ENCODE measurements around the gene MAPKAPK5.

MAPKAPK5 gene

DNA sequence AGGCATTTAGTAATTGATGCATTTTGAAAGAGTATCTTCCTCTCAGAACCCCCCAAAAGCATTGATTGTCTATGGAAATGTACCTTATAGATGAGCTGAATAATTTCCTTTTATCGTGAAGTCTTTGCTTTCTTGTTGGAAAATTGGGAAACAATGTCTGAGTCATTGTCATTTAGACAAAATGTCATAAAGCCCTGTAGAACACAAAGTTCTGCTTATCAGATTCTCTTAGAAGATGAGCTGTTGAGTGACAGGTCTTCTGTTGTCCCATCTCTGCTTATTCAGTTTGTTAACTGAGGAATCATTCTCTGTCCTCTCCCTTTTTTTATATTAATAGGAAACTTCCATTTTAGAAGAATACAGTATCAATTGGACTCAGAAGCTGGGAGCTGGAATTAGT is 22.9 kb downstream of the MAPKAPK5 start:
- H3K4me3 ChIP-seq (ENCODE audit: control insufficient read depth, low read depth, low read length), result no peak overlapping the region
- TF ChIP-seq CTCF (IDR thresholded peaks at IDR 0.05; ENCODE audit: control insufficient read depth, insufficient read depth, low read depth, low read length, missing control alignments), result no peak
- DNase-seq (ENCODE audit: low read depth), result no peak

DNA sequence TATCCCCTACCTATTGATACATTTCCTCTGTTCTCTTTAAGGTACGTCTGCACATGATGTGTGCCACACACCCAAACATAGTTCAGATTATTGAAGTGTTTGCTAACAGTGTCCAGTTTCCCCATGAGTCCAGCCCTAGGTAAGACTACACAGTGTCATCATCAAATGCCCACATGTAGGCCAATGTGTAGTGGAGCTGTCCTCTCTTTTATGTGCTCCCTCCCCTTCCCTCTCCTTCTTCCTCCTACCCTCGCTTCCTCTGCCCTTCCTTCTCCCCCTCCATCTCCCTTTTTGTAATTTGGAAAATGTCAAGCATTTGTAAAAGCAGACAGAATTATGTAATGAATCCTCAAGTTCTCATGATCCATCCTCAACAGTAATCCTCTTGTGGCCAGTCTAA is 25.5 kb downstream of the MAPKAPK5 start:
- no peak for TF ChIP-seq CTCF (IDR thresholded peaks at IDR 0.05; ENCODE audit: control insufficient read depth, insufficient read depth, low read depth, low read length, missing control alignments)
- H3K4me3 ChIP-seq (ENCODE audit: control insufficient read depth, low read depth, low read length), result no peak overlapping the region
- DNase-seq (ENCODE audit: low read depth), result no peak

GRCh38 chr12:111868676-111869588 is 26.9 kb downstream of the MAPKAPK5 start:
- H3K4me3 ChIP-seq (ENCODE audit: control insufficient read depth, low read depth, low read length), result no peak overlapping the region
- DNase-seq (ENCODE audit: low read depth), result no peak

GRCh38 chr12:111869671-111870070 is 27.6 kb downstream of the MAPKAPK5 start:
- DNase-seq (ENCODE audit: low read depth), result no peak
- no peak for TF ChIP-seq CTCF (IDR thresholded peaks at IDR 0.05; ENCODE audit: control insufficient read depth, insufficient read depth, low read depth, low read length, missing control alignments)
- H3K4me3 ChIP-seq (ENCODE audit: control insufficient read depth, low read depth, low read length), result no peak overlapping the region

More at GRCh38 chr12:111868676-111869588, 26.9 kb downstream of the MAPKAPK5 start:
- TF ChIP-seq CTCF (IDR thresholded peaks at IDR 0.05; ENCODE audit: control insufficient read depth, insufficient read depth, low read depth, low read length, missing control alignments), result no peak

DNA sequence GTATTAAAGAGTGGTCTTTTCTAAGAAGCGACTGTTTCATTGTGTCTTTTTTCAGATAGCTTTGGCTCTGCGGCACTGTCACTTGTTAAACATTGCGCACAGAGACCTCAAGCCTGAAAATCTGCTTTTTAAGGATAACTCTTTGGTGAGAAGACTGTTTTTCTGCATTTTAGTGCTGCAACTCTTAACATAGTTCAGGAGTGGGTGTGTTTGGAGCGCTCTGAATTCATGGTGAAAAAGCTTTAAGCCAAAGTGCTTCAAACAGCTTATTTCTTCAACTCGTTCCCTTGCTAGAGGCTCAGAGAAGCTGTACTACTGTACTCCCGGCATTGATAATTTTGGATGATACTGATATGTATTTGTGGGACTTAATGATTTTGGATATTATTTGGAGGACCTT is 28.2 kb downstream of the MAPKAPK5 start:
- DNase-seq (ENCODE audit: low read depth), result no peak
- H3K4me3 ChIP-seq (ENCODE audit: control insufficient read depth, low read depth, low read length), result no peak overlapping the region
- TF ChIP-seq CTCF (IDR thresholded peaks at IDR 0.05; ENCODE audit: control insufficient read depth, insufficient read depth, low read depth, low read length, missing control alignments), result no peak

GRCh38 chr12:111870706-111871105 is 28.7 kb downstream of the MAPKAPK5 start:
- no peak for TF ChIP-seq CTCF (IDR thresholded peaks at IDR 0.05; ENCODE audit: control insufficient read depth, insufficient read depth, low read depth, low read length, missing control alignments)
- DNase-seq (ENCODE audit: low read depth), result no peak
- H3K4me3 ChIP-seq (ENCODE audit: control insufficient read depth, low read depth, low read length), result no peak overlapping the region

Data from AG09309 (cell line).